SK-N-SH treated with all-trans-retinoic acid at 6 μM for 48 hours (cell line): Measurements from ENCODE around the gene HS3ST4.

ENCODE experiments used
- ATAC-seq: fragments of 200-7000 bp; cut with Tn5 transposase; 3 replicates; pipeline ENCODE4 v1.9.1; 2020; ENCODE audit warnings: mild to moderate bottlenecking, moderate library complexity
- ARNTL ChIP-seq: fragments of 450-650 bp; formaldehyde crosslinking; IDR thresholded peaks from 2 replicates; pipeline ENCODE4 v1.5.0; 2020; ENCODE audit warnings: low read depth, mild to moderate bottlenecking, moderate library complexity, borderline replicate concordance
- BACH2 ChIP-seq: fragments of 250-450 bp; sonication (Bioruptor Pico); IDR thresholded peaks from 2 replicates; pipeline ENCODE4 v1.9.0; 2021; ENCODE audit warnings: mild to moderate bottlenecking, borderline replicate concordance
- CSDC2 ChIP-seq: fragments of 250-450 bp; sonication (Bioruptor Pico); IDR thresholded peaks from 2 replicates; pipeline ENCODE4 v1.5.0; 2020; ENCODE audit warnings: mild to moderate bottlenecking, moderate library complexity
- ESRRG ChIP-seq: fragments of 250-450 bp; sonication (Bioruptor Pico); IDR thresholded peaks from 2 replicates; pipeline ENCODE4 v1.6.1; 2021; ENCODE audit warnings: mild to moderate bottlenecking
- GLIS3 ChIP-seq: fragments of 250-450 bp; sonication (Bioruptor Pico); IDR thresholded peaks from 2 replicates; pipeline ENCODE4 v1.5.0; 2020; ENCODE audit warnings: mild to moderate bottlenecking, moderate library complexity
- ISL1 ChIP-seq: fragments of 250-450 bp; sonication (Bioruptor Pico); IDR thresholded peaks from 2 replicates; pipeline ENCODE4 v2.1.2; 2022; ENCODE audit warnings: mild to moderate bottlenecking, moderate library complexity
- OSR1 ChIP-seq: fragments of 250-450 bp; sonication (Bioruptor Pico); IDR thresholded peaks from 2 replicates; pipeline ENCODE4 v1.8.0; 2022; ENCODE audit warnings: moderate library complexity, mild to moderate bottlenecking, inconsistent platforms
- PPARA ChIP-seq: fragments of 250-450 bp; sonication (Bioruptor Pico); IDR thresholded peaks from 2 replicates; pipeline ENCODE4 v1.5.0; 2020; ENCODE audit warnings: mild to moderate bottlenecking, borderline replicate concordance
- RARB ChIP-seq: fragments of 250-450 bp; sonication (Bioruptor Pico); IDR thresholded peaks from 2 replicates; pipeline ENCODE4 v1.8.0; 2021; ENCODE audit warnings: mild to moderate bottlenecking, moderate library complexity
- SNAI2 ChIP-seq: fragments of 250-450 bp; sonication (Bioruptor Pico); IDR thresholded peaks from 2 replicates; pipeline ENCODE4 v1.5.0; 2020; ENCODE audit warnings: mild to moderate bottlenecking, moderate library complexity
- TCF4 ChIP-seq: fragments of 250-450 bp; sonication (Bioruptor Pico); IDR thresholded peaks from 2 replicates; pipeline ENCODE4 v1.8.0; 2021; ENCODE audit warnings: mild to moderate bottlenecking, moderate library complexity, borderline replicate concordance
- TOX ChIP-seq: fragments of 250-450 bp; sonication (Bioruptor Pico); IDR thresholded peaks from 2 replicates; pipeline ENCODE4 v1.8.0; 2021; ENCODE audit warnings: mild to moderate bottlenecking, moderate library complexity, borderline replicate concordance
- ZC3H10 ChIP-seq: fragments of 250-450 bp; sonication (Bioruptor Pico); IDR thresholded peaks from 2 replicates; pipeline ENCODE4 v1.5.1; 2021; ENCODE audit warnings: mild to moderate bottlenecking, moderate library complexity
- ZFP3 ChIP-seq: fragments of 250-450 bp; sonication (Bioruptor Pico); IDR thresholded peaks from 2 replicates; pipeline ENCODE4 v1.5.0; 2020; ENCODE audit warnings: mild to moderate bottlenecking, moderate library complexity
- ZFP30 ChIP-seq: fragments of 450-650 bp; formaldehyde crosslinking; IDR thresholded peaks from 2 replicates; pipeline ENCODE4 v1.5.0; 2022; ENCODE audit warnings: mild to moderate bottlenecking, moderate library complexity
- ZNF565 ChIP-seq: fragments of 450-650 bp; formaldehyde crosslinking; conservative IDR thresholded peaks from 2 replicates; pipeline ENCODE4 v1.5.0; 2020; ENCODE audit warnings: low read depth, mild to moderate bottlenecking, moderate library complexity
- ZNF70 ChIP-seq: fragments of 450-650 bp; formaldehyde crosslinking; IDR thresholded peaks from 2 replicates; pipeline ENCODE4 v1.5.0; 2020; ENCODE audit warnings: mild to moderate bottlenecking, moderate library complexity
- ZNF8 ChIP-seq: fragments of 450-650 bp; formaldehyde crosslinking; IDR thresholded peaks from 2 replicates; pipeline ENCODE4 v1.5.0; 2020; ENCODE audit warnings: mild to moderate bottlenecking, moderate library complexity
- TF ChIP-seq, protein P1 (sequence below): fragments of 250-450 bp; sonication (Bioruptor Pico); IDR thresholded peaks from 2 replicates; pipeline ENCODE4 v1.8.0; 2020; ENCODE audit warnings: mild to moderate bottlenecking, moderate library complexity, borderline replicate concordance
- TF ChIP-seq, protein P2 (sequence below): fragments of 250-450 bp; sonication (Bioruptor Pico); IDR thresholded peaks from 2 replicates; pipeline ENCODE4 v1.5.0; 2020; ENCODE audit warnings: mild to moderate bottlenecking, moderate library complexity
- TF ChIP-seq, protein P3 (sequence below): fragments of 250-450 bp; sonication (Bioruptor Pico); IDR thresholded peaks from 2 replicates; pipeline ENCODE4 v1.5.1; 2021; ENCODE audit warnings: mild to moderate bottlenecking, moderate library complexity
- TF ChIP-seq, protein P4 (sequence below): fragments of 250-450 bp; sonication (Bioruptor Pico); IDR thresholded peaks from 2 replicates; pipeline ENCODE4 v1.5.1; 2020; ENCODE audit warnings: low read depth, mild to moderate bottlenecking, moderate library complexity

HS3ST4 gene

DNA sequence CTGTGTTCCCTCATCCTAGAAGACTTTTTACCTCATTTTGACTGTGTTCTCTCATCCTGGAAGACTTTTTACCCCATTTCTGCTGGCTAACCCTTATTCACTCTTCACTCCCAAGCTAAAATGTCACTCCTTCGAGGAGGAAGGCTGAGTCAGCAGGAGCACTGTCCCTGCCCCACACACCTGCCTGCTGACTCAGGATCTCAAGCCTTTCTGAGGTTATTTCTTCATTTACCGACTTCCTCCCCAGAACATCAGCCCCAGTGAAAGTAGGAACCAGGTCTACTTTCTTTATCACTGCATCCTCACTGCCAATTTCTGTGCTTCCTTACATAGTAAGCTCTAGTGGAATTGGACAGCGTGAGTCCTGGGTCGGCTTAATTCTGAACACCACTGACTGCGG, 220.6 kb downstream of the HS3ST4 start:
- no peak for TF ChIP-seq OSR1 (CRISPR knock-in tag)
- ATAC-seq, result no peak

DNA sequence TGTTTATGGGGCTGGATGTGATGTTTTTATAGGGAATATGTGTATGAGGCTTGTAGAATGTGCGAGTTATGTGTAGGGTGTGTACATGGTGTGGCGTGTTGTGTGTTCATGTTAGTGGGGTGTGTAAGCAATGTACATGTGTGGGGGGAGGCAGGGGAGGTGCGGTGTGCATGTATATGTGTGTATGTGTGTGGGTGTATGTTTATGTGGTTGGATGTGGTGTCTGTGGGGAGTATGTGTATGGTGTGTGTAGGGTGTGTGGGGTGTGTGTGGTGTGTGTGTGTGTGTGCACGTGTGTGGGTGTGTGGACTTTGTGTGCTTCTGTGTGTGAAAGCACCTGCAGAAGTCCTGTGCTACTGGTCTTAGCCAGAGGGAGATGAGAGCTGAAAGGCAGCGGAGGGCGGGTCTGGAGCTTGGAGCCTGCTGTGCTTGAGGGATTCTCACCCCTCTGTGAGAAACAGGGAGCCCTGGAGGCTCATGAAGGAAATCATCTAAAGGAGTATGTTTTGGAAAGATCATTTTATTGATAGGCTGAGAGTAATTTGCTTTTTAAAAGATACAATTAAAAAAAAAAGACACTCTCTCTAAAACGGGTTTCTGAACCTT, 222.7 kb downstream of the HS3ST4 start:
- ATAC-seq, result no peak
- TF ChIP-seq RARB, result no peak
- TF ChIP-seq ZC3H10, result no peak
- TF ChIP-seq GLIS3 (CRISPR knock-in tag), result no peak
- TF ChIP-seq ARNTL (CRISPR knock-in tag), result no peak
- no peak for TF ChIP-seq ZFP3 (CRISPR knock-in tag)
- TF ChIP-seq, protein P1, sequence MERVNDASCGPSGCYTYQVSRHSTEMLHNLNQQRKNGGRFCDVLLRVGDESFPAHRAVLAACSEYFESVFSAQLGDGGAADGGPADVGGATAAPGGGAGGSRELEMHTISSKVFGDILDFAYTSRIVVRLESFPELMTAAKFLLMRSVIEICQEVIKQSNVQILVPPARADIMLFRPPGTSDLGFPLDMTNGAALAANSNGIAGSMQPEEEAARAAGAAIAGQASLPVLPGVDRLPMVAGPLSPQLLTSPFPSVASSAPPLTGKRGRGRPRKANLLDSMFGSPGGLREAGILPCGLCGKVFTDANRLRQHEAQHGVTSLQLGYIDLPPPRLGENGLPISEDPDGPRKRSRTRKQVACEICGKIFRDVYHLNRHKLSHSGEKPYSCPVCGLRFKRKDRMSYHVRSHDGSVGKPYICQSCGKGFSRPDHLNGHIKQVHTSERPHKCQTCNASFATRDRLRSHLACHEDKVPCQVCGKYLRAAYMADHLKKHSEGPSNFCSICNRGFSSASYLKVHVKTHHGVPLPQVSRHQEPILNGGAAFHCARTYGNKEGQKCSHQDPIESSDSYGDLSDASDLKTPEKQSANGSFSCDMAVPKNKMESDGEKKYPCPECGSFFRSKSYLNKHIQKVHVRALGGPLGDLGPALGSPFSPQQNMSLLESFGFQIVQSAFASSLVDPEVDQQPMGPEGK (CRISPR knock-in tag), result no peak
- no peak for TF ChIP-seq BACH2 (CRISPR knock-in tag)

DNA sequence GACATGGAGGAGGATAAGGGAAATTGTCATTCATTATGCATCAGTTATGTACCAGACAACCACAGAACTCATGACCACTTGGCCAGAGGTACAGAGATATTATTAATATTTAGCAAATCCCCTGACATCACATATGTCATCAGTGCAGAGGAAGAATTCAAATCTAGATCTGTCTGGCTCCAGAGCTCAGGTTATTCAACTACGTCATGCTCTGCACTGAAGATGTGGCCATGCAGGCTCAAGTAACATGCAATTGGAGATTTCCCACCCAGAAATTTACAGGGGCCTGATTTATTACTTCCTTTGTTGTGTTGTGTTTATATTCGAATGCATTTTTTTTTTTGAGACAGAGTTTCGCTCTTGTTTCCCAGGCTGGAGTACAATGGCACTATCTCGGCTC, 224.3 kb downstream of the HS3ST4 start:
- no peak for ATAC-seq
- TF ChIP-seq ZNF565 (CRISPR knock-in tag), result no peak
- TF ChIP-seq ESRRG (CRISPR knock-in tag), result no peak
- TF ChIP-seq, protein P1 (CRISPR knock-in tag), result no peak
- no peak for TF ChIP-seq PPARA (CRISPR knock-in tag)
- TF ChIP-seq, protein P2, sequence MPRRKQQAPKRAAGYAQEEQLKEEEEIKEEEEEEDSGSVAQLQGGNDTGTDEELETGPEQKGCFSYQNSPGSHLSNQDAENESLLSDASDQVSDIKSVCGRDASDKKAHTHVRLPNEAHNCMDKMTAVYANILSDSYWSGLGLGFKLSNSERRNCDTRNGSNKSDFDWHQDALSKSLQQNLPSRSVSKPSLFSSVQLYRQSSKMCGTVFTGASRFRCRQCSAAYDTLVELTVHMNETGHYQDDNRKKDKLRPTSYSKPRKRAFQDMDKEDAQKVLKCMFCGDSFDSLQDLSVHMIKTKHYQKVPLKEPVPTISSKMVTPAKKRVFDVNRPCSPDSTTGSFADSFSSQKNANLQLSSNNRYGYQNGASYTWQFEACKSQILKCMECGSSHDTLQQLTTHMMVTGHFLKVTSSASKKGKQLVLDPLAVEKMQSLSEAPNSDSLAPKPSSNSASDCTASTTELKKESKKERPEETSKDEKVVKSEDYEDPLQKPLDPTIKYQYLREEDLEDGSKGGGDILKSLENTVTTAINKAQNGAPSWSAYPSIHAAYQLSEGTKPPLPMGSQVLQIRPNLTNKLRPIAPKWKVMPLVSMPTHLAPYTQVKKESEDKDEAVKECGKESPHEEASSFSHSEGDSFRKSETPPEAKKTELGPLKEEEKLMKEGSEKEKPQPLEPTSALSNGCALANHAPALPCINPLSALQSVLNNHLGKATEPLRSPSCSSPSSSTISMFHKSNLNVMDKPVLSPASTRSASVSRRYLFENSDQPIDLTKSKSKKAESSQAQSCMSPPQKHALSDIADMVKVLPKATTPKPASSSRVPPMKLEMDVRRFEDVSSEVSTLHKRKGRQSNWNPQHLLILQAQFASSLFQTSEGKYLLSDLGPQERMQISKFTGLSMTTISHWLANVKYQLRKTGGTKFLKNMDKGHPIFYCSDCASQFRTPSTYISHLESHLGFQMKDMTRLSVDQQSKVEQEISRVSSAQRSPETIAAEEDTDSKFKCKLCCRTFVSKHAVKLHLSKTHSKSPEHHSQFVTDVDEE, result no peak
- no peak for TF ChIP-seq TOX (CRISPR knock-in tag)
- no peak for TF ChIP-seq SNAI2
- TF ChIP-seq TCF4 (CRISPR knock-in tag), result no peak
- no peak for TF ChIP-seq CSDC2

DNA sequence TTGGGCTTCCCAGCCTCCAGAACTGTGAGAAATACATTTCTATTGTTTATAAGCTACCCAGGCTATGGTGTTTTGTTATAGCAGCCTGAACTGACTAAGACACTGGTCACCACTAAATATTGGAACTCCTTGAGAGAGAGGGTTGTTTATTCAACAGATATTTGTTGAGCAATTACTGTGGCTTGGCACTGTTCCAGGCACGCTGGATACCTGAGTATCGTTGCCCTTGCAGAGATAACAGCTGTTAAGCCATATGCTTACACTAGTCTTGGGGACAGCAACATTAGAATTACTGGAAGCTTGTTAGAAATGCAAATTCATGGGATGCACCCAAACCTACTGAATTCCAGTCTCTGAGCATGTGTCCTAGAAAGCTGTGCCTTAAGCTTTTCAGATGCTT, 230.7 kb downstream of the HS3ST4 start:
- no peak for TF ChIP-seq CSDC2
- TF ChIP-seq PPARA (CRISPR knock-in tag), result no peak
- TF ChIP-seq OSR1 (CRISPR knock-in tag), result no peak
- no peak for TF ChIP-seq ZNF70
- no peak for TF ChIP-seq SNAI2
- no peak for TF ChIP-seq ZNF8 (CRISPR knock-in tag)
- no peak for ATAC-seq

DNA sequence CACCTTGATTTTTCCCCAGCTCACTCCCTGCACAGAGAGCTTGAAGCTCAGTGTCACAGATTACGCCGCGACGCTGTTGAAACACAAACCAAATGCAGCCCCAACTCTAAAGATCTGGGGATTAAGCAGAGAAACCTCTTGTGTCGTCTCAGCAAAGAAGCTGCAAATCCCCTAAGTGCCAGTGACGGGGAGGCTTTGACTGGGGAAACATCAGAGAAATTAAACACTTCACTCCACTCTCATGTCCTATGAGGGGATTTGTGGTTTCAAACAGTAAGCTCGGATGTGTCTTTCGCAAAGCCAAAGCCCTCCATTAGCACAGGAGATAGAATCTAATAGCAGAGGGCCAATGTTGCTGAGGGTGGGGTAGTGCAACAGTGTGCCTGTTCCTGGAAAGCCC, 233.7 kb downstream of the HS3ST4 start:
- no peak for ATAC-seq
- TF ChIP-seq, protein P2, result no peak
- TF ChIP-seq ESRRG (CRISPR knock-in tag), result no peak
- no peak for TF ChIP-seq OSR1 (CRISPR knock-in tag)
- no peak for TF ChIP-seq GLIS3 (CRISPR knock-in tag)
- TF ChIP-seq, protein P3, sequence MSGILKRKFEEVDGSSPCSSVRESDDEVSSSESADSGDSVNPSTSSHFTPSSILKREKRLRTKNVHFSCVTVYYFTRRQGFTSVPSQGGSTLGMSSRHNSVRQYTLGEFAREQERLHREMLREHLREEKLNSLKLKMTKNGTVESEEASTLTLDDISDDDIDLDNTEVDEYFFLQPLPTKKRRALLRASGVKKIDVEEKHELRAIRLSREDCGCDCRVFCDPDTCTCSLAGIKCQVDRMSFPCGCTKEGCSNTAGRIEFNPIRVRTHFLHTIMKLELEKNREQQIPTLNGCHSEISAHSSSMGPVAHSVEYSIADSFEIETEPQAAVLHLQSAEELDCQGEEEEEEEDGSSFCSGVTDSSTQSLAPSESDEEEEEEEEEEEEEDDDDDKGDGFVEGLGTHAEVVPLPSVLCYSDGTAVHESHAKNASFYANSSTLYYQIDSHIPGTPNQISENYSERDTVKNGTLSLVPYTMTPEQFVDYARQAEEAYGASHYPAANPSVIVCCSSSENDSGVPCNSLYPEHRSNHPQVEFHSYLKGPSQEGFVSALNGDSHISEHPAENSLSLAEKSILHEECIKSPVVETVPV (CRISPR knock-in tag), result no peak
- no peak for TF ChIP-seq ZFP30 (CRISPR knock-in tag)
- no peak for TF ChIP-seq TOX (CRISPR knock-in tag)
- no peak for TF ChIP-seq ZC3H10
- TF ChIP-seq SNAI2, result no peak
- TF ChIP-seq, protein P4, sequence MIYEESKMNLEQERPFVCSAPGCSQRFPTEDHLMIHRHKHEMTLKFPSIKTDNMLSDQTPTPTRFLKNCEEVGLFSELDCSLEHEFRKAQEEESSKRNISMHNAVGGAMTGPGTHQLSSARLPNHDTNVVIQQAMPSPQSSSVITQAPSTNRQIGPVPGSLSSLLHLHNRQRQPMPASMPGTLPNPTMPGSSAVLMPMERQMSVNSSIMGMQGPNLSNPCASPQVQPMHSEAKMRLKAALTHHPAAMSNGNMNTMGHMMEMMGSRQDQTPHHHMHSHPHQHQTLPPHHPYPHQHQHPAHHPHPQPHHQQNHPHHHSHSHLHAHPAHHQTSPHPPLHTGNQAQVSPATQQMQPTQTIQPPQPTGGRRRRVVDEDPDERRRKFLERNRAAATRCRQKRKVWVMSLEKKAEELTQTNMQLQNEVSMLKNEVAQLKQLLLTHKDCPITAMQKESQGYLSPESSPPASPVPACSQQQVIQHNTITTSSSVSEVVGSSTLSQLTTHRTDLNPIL (CRISPR knock-in tag), result no peak
- no peak for TF ChIP-seq CSDC2
- TF ChIP-seq ISL1 (CRISPR knock-in tag), result no peak
- TF ChIP-seq ZNF8 (CRISPR knock-in tag), result no peak
- TF ChIP-seq PPARA (CRISPR knock-in tag), result no peak
- TF ChIP-seq ZNF565 (CRISPR knock-in tag), result no peak
- no peak for TF ChIP-seq ZFP3 (CRISPR knock-in tag)
- TF ChIP-seq ZNF70, result no peak
- no peak for TF ChIP-seq RARB
